Measurements from ENCODE around the gene NRAP. TPM values are rescaled to one million over a fixed set of nuclear protein-coding genes. Genes with fewer than 3 reads are reported as not detected.

The NRAP gene
- total RNA-seq, 4 donors from 2014 or later: 0.05 to 0.13 (median 0.13) TPM; not detected in 1

DNA sequence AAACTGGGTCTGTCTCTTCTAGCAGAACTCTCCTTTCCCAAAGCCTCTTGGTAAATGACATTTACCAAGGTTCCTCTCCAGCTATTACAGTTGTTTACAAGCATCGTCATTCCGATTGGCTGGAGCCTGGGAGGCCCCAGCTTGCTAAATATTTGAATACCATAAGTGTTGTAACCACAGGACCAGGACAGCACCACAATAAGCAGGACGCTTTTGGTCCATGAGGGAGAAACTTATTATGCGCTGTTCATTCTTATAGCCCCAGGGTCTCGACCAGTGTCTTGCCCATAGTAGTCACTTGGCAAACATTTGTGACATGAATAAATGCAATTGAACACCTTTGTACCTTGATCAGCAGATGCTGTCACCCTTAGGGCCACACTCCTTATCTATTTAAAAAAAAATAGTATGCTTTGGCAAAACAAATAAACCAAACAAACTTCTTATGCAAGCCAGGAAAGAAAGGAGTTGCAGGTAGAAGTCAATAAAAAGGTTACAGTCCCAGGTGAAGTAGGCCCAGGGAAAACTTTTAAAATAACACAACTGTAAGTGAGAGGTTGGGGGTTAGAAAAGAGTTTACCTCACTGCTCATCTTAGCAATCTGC is 32.8 kb downstream of the NRAP start:
- TF ChIP-seq, protein P1, sequence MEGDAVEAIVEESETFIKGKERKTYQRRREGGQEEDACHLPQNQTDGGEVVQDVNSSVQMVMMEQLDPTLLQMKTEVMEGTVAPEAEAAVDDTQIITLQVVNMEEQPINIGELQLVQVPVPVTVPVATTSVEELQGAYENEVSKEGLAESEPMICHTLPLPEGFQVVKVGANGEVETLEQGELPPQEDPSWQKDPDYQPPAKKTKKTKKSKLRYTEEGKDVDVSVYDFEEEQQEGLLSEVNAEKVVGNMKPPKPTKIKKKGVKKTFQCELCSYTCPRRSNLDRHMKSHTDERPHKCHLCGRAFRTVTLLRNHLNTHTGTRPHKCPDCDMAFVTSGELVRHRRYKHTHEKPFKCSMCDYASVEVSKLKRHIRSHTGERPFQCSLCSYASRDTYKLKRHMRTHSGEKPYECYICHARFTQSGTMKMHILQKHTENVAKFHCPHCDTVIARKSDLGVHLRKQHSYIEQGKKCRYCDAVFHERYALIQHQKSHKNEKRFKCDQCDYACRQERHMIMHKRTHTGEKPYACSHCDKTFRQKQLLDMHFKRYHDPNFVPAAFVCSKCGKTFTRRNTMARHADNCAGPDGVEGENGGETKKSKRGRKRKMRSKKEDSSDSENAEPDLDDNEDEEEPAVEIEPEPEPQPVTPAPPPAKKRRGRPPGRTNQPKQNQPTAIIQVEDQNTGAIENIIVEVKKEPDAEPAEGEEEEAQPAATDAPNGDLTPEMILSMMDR (IDR thresholded peaks at IDR 0.05): no peak
- TF ChIP-seq POLR2A (IDR thresholded peaks at IDR 0.05): no peak
- intact Hi-C loops (cut with DNase I; ENCODE audit: low total_unique reads): no loop called here
- 86 to 92% methylated on average over 5 of the region's 5 CpGs for WGBS, 2 donors
- DNase-seq (ENCODE audit: low spot score in 2 of 2): no peak
- no peak overlapping the region for H3K4me3 ChIP-seq (ENCODE audit: low read depth, poor library complexity, severe bottlenecking)

DNA sequence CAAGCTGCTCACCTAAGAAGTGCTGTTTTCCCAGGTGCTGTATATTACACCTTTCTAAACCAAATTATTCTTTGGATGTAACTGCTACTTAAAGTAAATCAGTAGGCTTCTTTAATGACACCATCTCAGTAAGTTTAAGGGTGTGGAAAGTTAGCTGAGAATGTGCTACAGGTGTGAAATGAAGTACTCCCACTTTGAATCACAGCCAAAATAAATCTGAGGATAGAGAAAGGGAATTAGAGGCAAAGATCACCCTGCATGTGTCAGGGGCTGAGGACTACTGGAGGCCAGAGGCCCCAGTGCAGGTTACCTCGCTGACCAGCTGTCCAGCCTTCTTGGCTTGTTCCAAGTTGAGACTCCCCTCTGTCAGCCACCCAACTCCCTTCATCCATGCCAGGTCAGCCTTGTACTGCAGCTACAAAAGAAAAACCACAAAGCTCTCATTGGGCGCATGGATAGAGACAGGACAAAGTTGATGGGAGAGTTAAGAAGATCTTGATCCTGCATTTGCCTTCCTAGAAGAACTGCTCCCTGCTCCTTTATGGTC is 35.2 kb downstream of the NRAP start:
- no peak for TF ChIP-seq POLR2A (IDR thresholded peaks at IDR 0.05)
- TF ChIP-seq, protein P1 (IDR thresholded peaks at IDR 0.05): no peak
- no peak for DNase-seq (ENCODE audit: low spot score in 2 of 2)
- intact Hi-C loops (cut with DNase I; ENCODE audit: low total_unique reads): no loop called here
- WGBS, 2 donors: 96 to 97% methylated on average over 2 of the region's 2 CpGs
- no peak overlapping the region for H3K4me3 ChIP-seq (ENCODE audit: low read depth, poor library complexity, severe bottlenecking)

GRCh38 chr10:113627836-113628235 is 36.0 kb downstream of the NRAP start:
- TF ChIP-seq, protein P1 (IDR thresholded peaks at IDR 0.05): no peak
- no peak overlapping the region for H3K4me3 ChIP-seq (ENCODE audit: low read depth, poor library complexity, severe bottlenecking)
- 46 to 50% methylated on average over 6 of the region's 6 CpGs for WGBS, 2 donors
- intact Hi-C loops (cut with DNase I; ENCODE audit: low total_unique reads): no loop called here
- no peak for DNase-seq (ENCODE audit: low spot score in 2 of 2)

DNA sequence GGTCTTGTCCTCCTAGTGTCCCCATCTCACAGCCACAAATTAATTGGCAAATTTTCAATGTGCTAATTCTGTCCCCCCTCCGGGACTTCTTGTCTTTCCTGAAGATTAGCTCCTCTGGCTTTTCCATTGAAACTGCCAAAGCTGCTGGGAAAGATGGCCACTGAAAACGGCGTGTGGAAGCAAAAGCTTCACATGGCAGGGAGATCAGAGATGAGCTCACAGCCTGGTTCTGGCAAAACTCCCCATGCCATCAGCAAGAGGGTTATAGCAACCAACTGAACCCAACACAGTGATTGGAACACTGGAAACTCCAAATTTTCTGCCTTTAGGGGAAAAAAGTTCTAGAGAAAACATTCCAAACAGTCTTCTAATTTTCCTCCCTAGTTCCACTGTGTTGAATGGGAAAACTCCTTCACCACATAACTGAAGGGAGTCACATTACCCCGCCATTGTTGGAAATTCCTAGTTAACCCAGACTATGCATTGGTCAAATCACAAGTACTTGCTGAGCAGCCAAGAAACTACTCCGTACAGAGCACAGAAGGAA is 37.0 kb downstream of the NRAP start:
- intact Hi-C loops (cut with DNase I; ENCODE audit: low total_unique reads): no loop called here
- 43 to 61% methylated on average over 5 of the region's 5 CpGs for WGBS, 2 donors
- TF ChIP-seq, protein P1 (IDR thresholded peaks at IDR 0.05): no peak
- TF ChIP-seq POLR2A (IDR thresholded peaks at IDR 0.05): no peak
- DNase-seq (ENCODE audit: low spot score in 2 of 2): no peak
- H3K4me3 ChIP-seq (ENCODE audit: low read depth, poor library complexity, severe bottlenecking): no peak overlapping the region

DNA sequence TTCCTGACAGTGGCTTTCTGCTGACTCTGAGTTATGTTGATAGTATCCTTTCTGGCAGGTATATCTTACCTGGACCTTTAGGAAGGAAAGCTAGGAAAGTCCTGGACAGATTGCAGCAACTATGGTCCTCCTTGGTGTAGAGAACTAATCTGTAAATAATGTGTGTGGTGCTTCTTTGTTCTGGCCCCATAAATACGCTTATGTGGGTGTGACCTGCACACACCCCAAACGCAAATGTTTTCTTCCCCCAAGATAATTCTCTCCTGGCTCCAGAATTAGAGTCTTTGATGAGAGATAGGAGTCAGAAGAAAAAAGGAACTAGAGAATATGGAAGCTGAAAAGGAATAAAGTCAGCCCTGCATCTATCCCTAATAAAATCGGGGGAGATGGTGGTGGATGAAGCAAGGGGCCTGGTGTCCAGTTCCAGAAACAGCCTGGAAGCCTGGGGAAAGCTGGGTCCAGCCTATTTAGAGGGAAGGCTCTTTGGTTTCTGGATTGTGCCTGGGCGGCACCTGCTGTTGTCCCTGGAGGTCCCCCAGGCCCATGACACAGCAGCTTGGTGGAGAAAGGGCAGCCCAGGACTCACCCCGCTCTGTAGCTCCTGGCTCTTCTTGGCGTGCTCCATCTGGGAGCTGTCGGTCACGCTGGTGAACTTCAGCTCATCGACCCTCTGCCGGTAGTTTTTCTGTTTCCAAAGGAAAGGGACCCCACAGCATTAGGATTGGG is 38.2 kb downstream of the NRAP start:
- WGBS, 2 donors: 83 to 85% methylated on average over 10 of the region's 10 CpGs
- DNase-seq (ENCODE audit: low spot score in 2 of 2): no peak
- H3K4me3 ChIP-seq (ENCODE audit: low read depth, poor library complexity, severe bottlenecking): no peak overlapping the region
- TF ChIP-seq, protein P1 (IDR thresholded peaks at IDR 0.05): no peak
- no peak for TF ChIP-seq POLR2A (IDR thresholded peaks at IDR 0.05)
- intact Hi-C loops (cut with DNase I; ENCODE audit: low total_unique reads): no loop called here
